GM23338 (cell line): ENCODE measurements around the gene CD40. TPM values are rescaled to one million over a fixed set of nuclear protein-coding genes. Genes with fewer than 3 reads are reported as not detected.

Source experiments
- ATAC-seq: fragments of 200-7000 bp; cut with Tn5 transposase; 3 replicates; pipeline ENCODE4 v1.9.1; 2020
- DNase-seq: peaks from one replicate; pipeline ENCODE4 v3.0.0-alpha.2; 2015; ENCODE audit warnings: low spot score
- H2AFZ ChIP-seq: fragments of 200-600 bp; sonication (generic); 2 replicates; pipeline ENCODE4 v1.8.0; 2016; ENCODE audit warnings: antibody characterized with exemption, mild to moderate bottlenecking, moderate library complexity
- H3F3A ChIP-seq: fragments of 200-600 bp; sonication (generic); replicated peaks from 2 replicates; pipeline ENCODE4 v1.8.0; 2017; ENCODE audit warnings: antibody characterized with exemption, mixed run types, low read depth
- H3K27ac ChIP-seq: fragments of 200-600 bp; sonication (generic); 2 replicates; pipeline ENCODE4 v1.6.1; 2016; ENCODE audit warnings: low read depth
- H3K27me3 ChIP-seq: fragments of 200-600 bp; sonication (generic); 2 replicates; pipeline ENCODE4 v1.8.0; 2016; ENCODE audit warnings: mild to moderate bottlenecking, mixed run types, moderate library complexity; ENCODE audit not compliant: insufficient read depth
- H3K36me3 ChIP-seq: fragments of 200-600 bp; sonication (generic); 2 replicates; pipeline ENCODE4 v1.8.0; 2016; ENCODE audit warnings: mild to moderate bottlenecking; ENCODE audit not compliant: insufficient read depth
- H3K4me1 ChIP-seq: fragments of 200-600 bp; sonication (generic); 2 replicates; pipeline ENCODE4 v1.8.0; 2016; ENCODE audit warnings: mild to moderate bottlenecking, moderate library complexity; ENCODE audit not compliant: insufficient read depth
- H3K4me2 ChIP-seq: fragments of 200-600 bp; sonication (generic); 2 replicates; pipeline ENCODE4 v1.7.1; 2017; ENCODE audit warnings: mixed run types
- H3K4me3 ChIP-seq: fragments of 200-600 bp; sonication (generic); 2 replicates; pipeline ENCODE4 v1.6.1; 2016; ENCODE audit warnings: mixed run types
- H3K79me2 ChIP-seq: fragments of 200-600 bp; sonication (generic); replicated peaks from 2 replicates; pipeline ENCODE4 v1.8.0; 2017; ENCODE audit warnings: mild to moderate bottlenecking; ENCODE audit not compliant: insufficient read depth
- H3K9me2 ChIP-seq: fragments of 200-600 bp; sonication (generic); 2 replicates; pipeline ENCODE4 v1.8.0; 2017; ENCODE audit not compliant: insufficient read depth
- H4K20me1 ChIP-seq: fragments of 200-600 bp; sonication (generic); replicated peaks from 2 replicates; pipeline ENCODE4 v1.8.0; 2017; ENCODE audit warnings: mild to moderate bottlenecking; ENCODE audit not compliant: insufficient read depth
- H3K27ac Mint-ChIP-seq: 2 replicates; pipeline ENCODE4 v1.8.0; 2020; ENCODE audit warnings: inconsistent platforms, mild to moderate bottlenecking, moderate library complexity, mixed read lengths
- H3K27me3 Mint-ChIP-seq: 3 replicates; pipeline ENCODE4 v1.8.0; 2022; ENCODE audit warnings: low read depth, mild to moderate bottlenecking, moderate library complexity, mixed read lengths, inconsistent platforms; ENCODE audit not compliant: insufficient read depth, poor library complexity
- H3K36me3 Mint-ChIP-seq: 3 replicates; pipeline ENCODE4 v1.8.0; 2021; ENCODE audit warnings: low read depth, mild to moderate bottlenecking, inconsistent platforms, moderate library complexity, mixed read lengths
- H3K4me1 Mint-ChIP-seq: 3 replicates; pipeline ENCODE4 v1.8.0; 2020; ENCODE audit warnings: mild to moderate bottlenecking, inconsistent platforms, mixed read lengths
- H3K4me3 Mint-ChIP-seq: 3 replicates; pipeline ENCODE4 v1.8.0; 2021; ENCODE audit warnings: moderate library complexity, mild to moderate bottlenecking, inconsistent platforms, mixed read lengths
- H3K9me3 Mint-ChIP-seq: 3 replicates; pipeline ENCODE4 v1.8.0; 2020; ENCODE audit warnings: moderate library complexity, mild to moderate bottlenecking, inconsistent platforms, mixed read lengths
- CREB1 ChIP-seq: fragments of 250-450 bp; sonication (Bioruptor Pico); IDR thresholded peaks from 2 replicates; pipeline ENCODE4 v1.5.0; 2020; ENCODE audit warnings: low read depth, mild to moderate bottlenecking, moderate library complexity
- CTCF ChIP-seq, 2 experiments: fragments of 200-600 bp in 1 of 2; sonication (generic) in 1 of 2; conservative IDR thresholded peaks; 2 replicates each; pipeline versions ENCODE4 v1.5.1 to v1.6.1; 2016 to 2017; ENCODE audit warnings: antibody characterized with exemption in 2 of 2, low read depth in 2 of 2, mild to moderate bottlenecking in 2 of 2, moderate library complexity in 1 of 2
- EZH2 ChIP-seq: fragments of 200-600 bp; sonication (generic); IDR thresholded peaks from one replicate; pipeline ENCODE4 v1.8.0; 2017; ENCODE audit warnings: antibody characterized with exemption, mild to moderate bottlenecking, low read depth; ENCODE audit not compliant: unreplicated experiment
- EZH2phosphoT487 ChIP-seq: fragments of 200-600 bp; sonication (generic); IDR thresholded peaks from one replicate; pipeline ENCODE4 v1.8.1; 2018; ENCODE audit warnings: antibody characterized with exemption; ENCODE audit not compliant: unreplicated experiment
- JUNB ChIP-seq: IDR thresholded peaks from one replicate; pipeline ENCODE4 v1.6.1; 2016; ENCODE audit warnings: antibody characterized with exemption; ENCODE audit not compliant: unreplicated experiment
- NANOG ChIP-seq: IDR thresholded peaks from 2 replicates; pipeline ENCODE4 v1.6.1; 2016; ENCODE audit warnings: antibody characterized with exemption, borderline replicate concordance
- POLR2AphosphoS5 ChIP-seq: IDR thresholded peaks from 2 replicates; pipeline ENCODE4 v1.6.1; 2016; ENCODE audit warnings: antibody characterized with exemption, low read depth
- ZNF114 ChIP-seq: fragments of 250-450 bp; sonication (Bioruptor Pico); IDR thresholded peaks from 2 replicates; pipeline ENCODE4 v1.5.0; 2020; ENCODE audit warnings: mild to moderate bottlenecking, moderate library complexity
- ZNF331 ChIP-seq: fragments of 250-450 bp; sonication (Bioruptor Pico); IDR thresholded peaks from 2 replicates; pipeline ENCODE4 v1.5.0; 2020; ENCODE audit warnings: low read depth, mild to moderate bottlenecking, moderate library complexity
- polyA plus RNA-seq: library from polyadenylated mRNA; unstranded; fragments of >200 nt; fragmentation: Nextera tagmentation; extraction: Ambion mirVana; gene quantifications from 2 replicates; pipeline ENCODE4 v1.2.1, GENCODE V29; 2016
- total RNA-seq: library from RNA; depleted of rRNA; stranded (reverse); fragments of >200 nt; shearing (Covaris generic); gene quantifications from 2 replicates; pipeline ENCODE4 v1.2.3, GENCODE V29; 2014
- TF ChIP-seq, protein P1 (sequence below): IDR thresholded peaks from one replicate; pipeline ENCODE4 v1.6.1; 2018; ENCODE audit warnings: antibody characterized with exemption; ENCODE audit not compliant: unreplicated experiment

The CD40 gene
- total and polyA plus RNA-seq, 2 experiments from 2014 or later = 15.4 to 18.9 TPM

DNA sequence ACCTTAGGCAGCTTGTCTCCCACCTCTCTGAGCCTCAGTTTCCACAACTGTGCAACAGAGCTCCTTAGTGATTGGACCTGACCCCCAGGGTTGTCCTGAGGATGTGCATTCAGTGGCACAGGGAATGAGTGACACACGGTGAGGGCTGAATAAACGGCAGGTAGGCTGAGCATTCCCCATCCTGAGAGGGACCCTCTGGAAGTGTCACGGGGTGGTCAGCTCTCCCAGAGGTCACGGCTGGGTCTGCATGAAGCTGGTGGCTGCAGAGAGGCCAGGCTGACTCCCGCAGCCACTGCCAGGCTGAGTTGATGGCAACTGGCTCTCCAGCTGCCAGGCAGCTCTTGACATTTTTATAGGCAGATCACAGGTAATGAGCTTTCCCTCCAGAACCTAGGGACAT, 42.5 kb downstream of the CD40 start:
- H3K36me3 ChIP-seq = no peaks in the 10 kb centered on the region
- H3F3A ChIP-seq = no peaks in the 10 kb centered on the region
- no peak for TF ChIP-seq POLR2AphosphoS5
- no peak for TF ChIP-seq CTCF (conservative IDR thresholded peaks at IDR 0.05; ENCODE audit: low read depth in 2 of 2)
- TF ChIP-seq CREB1 (CRISPR knock-in tag) = no peak
- TF ChIP-seq JUNB = no peak
- TF ChIP-seq ZNF331 (CRISPR knock-in tag) = no peak
- TF ChIP-seq EZH2 = no peak
- TF ChIP-seq, protein P1, sequence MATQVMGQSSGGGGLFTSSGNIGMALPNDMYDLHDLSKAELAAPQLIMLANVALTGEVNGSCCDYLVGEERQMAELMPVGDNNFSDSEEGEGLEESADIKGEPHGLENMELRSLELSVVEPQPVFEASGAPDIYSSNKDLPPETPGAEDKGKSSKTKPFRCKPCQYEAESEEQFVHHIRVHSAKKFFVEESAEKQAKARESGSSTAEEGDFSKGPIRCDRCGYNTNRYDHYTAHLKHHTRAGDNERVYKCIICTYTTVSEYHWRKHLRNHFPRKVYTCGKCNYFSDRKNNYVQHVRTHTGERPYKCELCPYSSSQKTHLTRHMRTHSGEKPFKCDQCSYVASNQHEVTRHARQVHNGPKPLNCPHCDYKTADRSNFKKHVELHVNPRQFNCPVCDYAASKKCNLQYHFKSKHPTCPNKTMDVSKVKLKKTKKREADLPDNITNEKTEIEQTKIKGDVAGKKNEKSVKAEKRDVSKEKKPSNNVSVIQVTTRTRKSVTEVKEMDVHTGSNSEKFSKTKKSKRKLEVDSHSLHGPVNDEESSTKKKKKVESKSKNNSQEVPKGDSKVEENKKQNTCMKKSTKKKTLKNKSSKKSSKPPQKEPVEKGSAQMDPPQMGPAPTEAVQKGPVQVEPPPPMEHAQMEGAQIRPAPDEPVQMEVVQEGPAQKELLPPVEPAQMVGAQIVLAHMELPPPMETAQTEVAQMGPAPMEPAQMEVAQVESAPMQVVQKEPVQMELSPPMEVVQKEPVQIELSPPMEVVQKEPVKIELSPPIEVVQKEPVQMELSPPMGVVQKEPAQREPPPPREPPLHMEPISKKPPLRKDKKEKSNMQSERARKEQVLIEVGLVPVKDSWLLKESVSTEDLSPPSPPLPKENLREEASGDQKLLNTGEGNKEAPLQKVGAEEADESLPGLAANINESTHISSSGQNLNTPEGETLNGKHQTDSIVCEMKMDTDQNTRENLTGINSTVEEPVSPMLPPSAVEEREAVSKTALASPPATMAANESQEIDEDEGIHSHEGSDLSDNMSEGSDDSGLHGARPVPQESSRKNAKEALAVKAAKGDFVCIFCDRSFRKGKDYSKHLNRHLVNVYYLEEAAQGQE = no peak
- no peak for TF ChIP-seq NANOG
- no peak for TF ChIP-seq ZNF114 (CRISPR knock-in tag)
- no peak for TF ChIP-seq EZH2phosphoT487
- H3K79me2 ChIP-seq = no peaks in the 10 kb centered on the region
- Mint-ChIP-seq H3K4me3 (no peak overlapping the region), H3K4me1 (no peaks in the 10 kb centered on the region), H3K9me3 (no peaks in the 10 kb centered on the region), H3K27me3 (peaks cover under 1% of the 10 kb centered on the region), H3K27ac (no peak overlapping the region), H3K36me3 (no peaks in the 10 kb centered on the region)
- H3K4me2 ChIP-seq = no peak overlapping the region
- H3K27ac ChIP-seq = no peak overlapping the region
- DNase-seq (no peak), ATAC-seq (no peak)
- no peaks in the 10 kb centered on the region for H3K27me3 ChIP-seq
- no peak overlapping the region for H2AFZ ChIP-seq
- H3K9me2 ChIP-seq = no peaks in the 10 kb centered on the region
- no peaks in the 10 kb centered on the region for H4K20me1 ChIP-seq
- no peaks in the 10 kb centered on the region for H3K4me1 ChIP-seq
- no peak overlapping the region for H3K4me3 ChIP-seq

DNA sequence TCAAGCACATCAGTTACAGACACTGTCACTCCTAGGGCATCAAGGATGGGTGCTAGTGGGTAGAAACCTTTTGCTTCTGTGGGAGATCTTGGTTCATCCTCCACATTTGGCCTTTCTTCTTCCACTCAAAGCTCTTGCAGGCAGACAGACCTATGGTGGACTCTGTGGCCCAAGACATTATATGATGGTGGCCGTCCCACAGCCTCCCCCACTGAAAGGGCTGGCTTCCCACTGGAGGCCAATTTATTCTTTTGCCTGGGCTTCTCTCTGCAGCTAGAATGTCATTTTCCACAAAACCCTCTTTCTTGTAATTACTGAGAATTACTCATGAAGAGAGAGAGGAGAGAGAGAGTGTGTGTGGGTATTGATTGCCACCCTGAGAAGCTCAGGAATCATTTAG, 43.8 kb downstream of the CD40 start:
- no peak for ATAC-seq
- H4K20me1 ChIP-seq = no peaks in the 10 kb centered on the region
- no peaks in the 10 kb centered on the region for H3K4me1 Mint-ChIP-seq
- no peak overlapping the region for H3K4me3 ChIP-seq
- H3K9me3 Mint-ChIP-seq = no peaks in the 10 kb centered on the region
- H3K4me2 ChIP-seq = no peak overlapping the region
- no peaks in the 10 kb centered on the region for H3K36me3 ChIP-seq
- no peak overlapping the region for H3K4me3 Mint-ChIP-seq
- H2AFZ ChIP-seq = no peak overlapping the region
- no peaks in the 10 kb centered on the region for H3K36me3 Mint-ChIP-seq
- peaks cover 2% of the 10 kb centered on the region for H3K27me3 Mint-ChIP-seq
- H3K27ac Mint-ChIP-seq = no peak overlapping the region
- DNase-seq = no peak
- H3K27me3 ChIP-seq = no peaks in the 10 kb centered on the region
- H3K9me2 ChIP-seq = no peaks in the 10 kb centered on the region
- no peaks in the 10 kb centered on the region for H3K4me1 ChIP-seq
- no peaks in the 10 kb centered on the region for H3K79me2 ChIP-seq
- H3K27ac ChIP-seq = no peak overlapping the region
- no peaks in the 10 kb centered on the region for H3F3A ChIP-seq
- no peak for TF ChIP-seq CTCF (conservative IDR thresholded peaks at IDR 0.05; ENCODE audit: low read depth in 2 of 2)
